ENCODE measurements around the gene TMEM132E. TPM values are rescaled to one million over a fixed set of nuclear protein-coding genes. Genes with fewer than 3 reads are reported as not detected.
A peak's percentile ranks its signal among the peaks of the same experiment; 100 is the strongest.
"Not testable (repeated sequence)": the region's sequence is repeated elsewhere in the genome, so short reads cannot be mapped to it uniquely, and the experiment has no call there.

TMEM132E gene
- total RNA-seq, 2 donors from 2014 or later = 0.56 to 1.9 TPM

DNA sequence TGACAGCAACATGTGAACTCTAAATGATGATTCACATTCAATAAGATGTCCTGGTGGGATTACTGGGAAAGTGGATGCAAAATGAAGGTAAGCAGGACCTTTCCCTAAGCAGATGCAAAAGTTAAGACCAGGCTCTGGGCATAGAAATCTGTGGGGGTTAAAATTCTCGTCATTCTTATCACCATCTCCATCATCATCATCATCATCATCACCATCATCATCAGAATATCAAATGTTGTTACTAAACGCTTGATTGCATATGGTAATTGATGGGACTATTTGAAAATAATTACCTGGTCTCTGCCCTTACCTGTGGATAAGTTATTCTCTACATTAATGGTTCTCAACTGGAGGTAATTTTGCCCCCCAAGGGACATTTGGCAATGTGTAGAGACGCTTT, 41.9 kb upstream of the TMEM132E start:
- ATAC-seq (ENCODE audit: insufficient number of reproducible peaks, low FRiP score, low read depth) = no peak
- H3K4me1 ChIP-seq (ENCODE audit: control insufficient read depth in 1 of 2, low read depth in 2 of 2) = no peaks in the 10 kb centered on the region
- TF ChIP-seq CTCF (IDR thresholded peaks at IDR 0.05) = no peak

DNA sequence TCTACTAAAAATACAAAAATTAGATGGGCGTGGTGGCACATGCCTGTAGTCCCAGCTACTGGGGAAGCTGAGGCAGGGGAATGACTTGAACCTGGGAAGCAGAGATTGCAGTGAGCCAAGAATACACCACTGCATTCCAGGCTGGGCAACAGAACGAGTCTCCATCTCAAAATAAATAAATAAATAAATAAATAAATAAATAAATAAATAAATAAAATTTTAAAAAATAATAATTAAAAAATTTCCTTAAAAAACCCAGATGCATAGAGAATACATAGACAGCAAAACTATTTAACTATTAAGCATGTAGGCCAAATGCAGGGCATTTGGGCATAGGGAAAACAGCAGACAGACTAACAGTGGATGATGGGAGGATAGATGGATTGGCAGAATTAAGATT, 40.8 kb upstream of the TMEM132E start:
- ATAC-seq (ENCODE audit: insufficient number of reproducible peaks, low FRiP score, low read depth) = not testable (repeated sequence)

More for the DNA sequence above, 41.9 kb upstream of the TMEM132E start:
- no peaks in the 10 kb centered on the region for H3K9me3 ChIP-seq
- H3K36me3 ChIP-seq = no peaks in the 10 kb centered on the region
- H3K27ac ChIP-seq = no peak overlapping the region
- H3K4me3 ChIP-seq = no peak overlapping the region
- DNase-seq (ENCODE audit: low spot score) = no peak
- H3K27me3 ChIP-seq (replicated peaks; ENCODE audit: insufficient read depth) = no peaks in the 10 kb centered on the region

GRCh38 chr17:34539881-34540280, 39.5 kb upstream of the TMEM132E start:
- no peak for TF ChIP-seq CTCF (IDR thresholded peaks at IDR 0.05)
- Histone ChIP-seq H3K27me3 (replicated peaks; ENCODE audit: insufficient read depth) (no peaks in the 10 kb centered on the region), H3K4me1 (ENCODE audit: control insufficient read depth in 1 of 2, low read depth in 2 of 2) (no peaks in the 10 kb centered on the region), H3K9me3 (no peaks in the 10 kb centered on the region), H3K4me3 (no peak overlapping the region), H3K27ac (no peak overlapping the region), H3K36me3 (no peaks in the 10 kb centered on the region)
- ATAC-seq (ENCODE audit: insufficient number of reproducible peaks, low FRiP score, low read depth) (no peak), DNase-seq (ENCODE audit: low spot score) (no peak)

More for the DNA sequence above, 40.8 kb upstream of the TMEM132E start:
- not testable (repeated sequence) for H3K27ac ChIP-seq; DNase-seq (ENCODE audit: low spot score); H3K36me3 ChIP-seq; H3K4me3 ChIP-seq; H3K4me1 ChIP-seq (ENCODE audit: control insufficient read depth in 1 of 2, low read depth in 2 of 2); H3K27me3 ChIP-seq (replicated peaks; ENCODE audit: insufficient read depth); H3K9me3 ChIP-seq

- no peak overlapping the region for H3K4me3 ChIP-seq
- ATAC-seq (ENCODE audit: insufficient number of reproducible peaks, low FRiP score, low read depth) = no peak
Observed at GRCh38 chr17:34542700-34543336, 36.6 kb upstream of the TMEM132E start.

DNA sequence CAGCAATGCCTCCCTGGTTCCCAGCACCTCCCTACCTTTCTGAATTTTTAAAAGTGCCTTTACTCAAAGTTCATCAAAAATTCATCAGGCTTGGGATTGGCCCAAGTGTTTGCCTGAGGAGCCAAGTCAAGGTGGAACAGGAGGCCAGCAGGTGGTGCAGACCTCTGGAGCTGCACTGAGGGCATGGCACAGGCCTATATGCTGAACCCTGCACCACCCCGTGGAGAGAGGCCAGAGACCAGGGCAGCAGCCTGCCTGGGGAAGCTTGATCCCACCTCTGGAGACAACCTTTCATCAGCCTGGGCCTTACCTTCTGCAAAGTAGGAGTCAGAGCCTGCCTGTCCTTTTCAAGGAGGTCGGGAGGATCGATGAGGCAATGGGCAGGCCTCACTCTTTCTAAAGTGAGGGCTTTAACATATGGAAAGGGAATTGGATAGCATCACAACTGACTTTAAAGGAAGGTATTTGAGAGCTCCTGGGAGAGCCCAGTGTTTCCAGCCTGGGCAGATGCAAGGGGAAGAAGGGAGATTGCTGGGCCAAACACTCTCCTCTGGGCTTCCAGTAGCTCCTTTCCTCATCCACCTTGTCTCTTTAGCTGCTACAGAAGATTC, 31.8 kb upstream of the TMEM132E start:
- DNase-seq (ENCODE audit: low spot score) (no peak), ATAC-seq (ENCODE audit: insufficient number of reproducible peaks, low FRiP score, low read depth) (no peak)
- Histone ChIP-seq H3K4me3 (no peak overlapping the region), H3K9me3 (no peaks in the 10 kb centered on the region), H3K27ac (no peak overlapping the region), H3K36me3 (no peaks in the 10 kb centered on the region), H3K4me1 (ENCODE audit: control insufficient read depth in 1 of 2, low read depth in 2 of 2) (no peaks in the 10 kb centered on the region), H3K27me3 (replicated peaks; ENCODE audit: insufficient read depth) (no peaks in the 10 kb centered on the region)
- no peak for TF ChIP-seq CTCF (IDR thresholded peaks at IDR 0.05)

More at GRCh38 chr17:34542700-34543336, 36.6 kb upstream of the TMEM132E start:
- Histone ChIP-seq H3K9me3 (no peaks in the 10 kb centered on the region), H3K27ac (no peak overlapping the region), H3K4me1 (ENCODE audit: control insufficient read depth in 1 of 2, low read depth in 2 of 2) (no peaks in the 10 kb centered on the region), H3K27me3 (replicated peaks; ENCODE audit: insufficient read depth) (no peaks in the 10 kb centered on the region), H3K36me3 (no peaks in the 10 kb centered on the region)
- TF ChIP-seq CTCF (IDR thresholded peaks at IDR 0.05) = peak; percentile 62
- DNase-seq (ENCODE audit: low spot score) = no peak
